ENCODE results near the gene RBM14. TPM values are rescaled to one million over a fixed set of nuclear protein-coding genes. Genes with fewer than 3 reads are reported as not detected.
"Not testable (repeated sequence)": the region's sequence is repeated elsewhere in the genome, so short reads cannot be mapped to it uniquely, and the experiment has no call there.

RBM14 gene
- total RNA-seq, 1 donor from 2014 or later: 89.2 TPM

- peaks cover 24% of the 10 kb centered on the region for H3K4me1 Mint-ChIP-seq (ENCODE audit: low read depth, unreplicated experiment)
- H3K9me3 Mint-ChIP-seq (ENCODE audit: unreplicated experiment): peaks cover 7% of the 10 kb centered on the region
- H3K4me3 Mint-ChIP-seq (ENCODE audit: unreplicated experiment): no peak overlapping the region
- TF ChIP-seq, protein P1, sequence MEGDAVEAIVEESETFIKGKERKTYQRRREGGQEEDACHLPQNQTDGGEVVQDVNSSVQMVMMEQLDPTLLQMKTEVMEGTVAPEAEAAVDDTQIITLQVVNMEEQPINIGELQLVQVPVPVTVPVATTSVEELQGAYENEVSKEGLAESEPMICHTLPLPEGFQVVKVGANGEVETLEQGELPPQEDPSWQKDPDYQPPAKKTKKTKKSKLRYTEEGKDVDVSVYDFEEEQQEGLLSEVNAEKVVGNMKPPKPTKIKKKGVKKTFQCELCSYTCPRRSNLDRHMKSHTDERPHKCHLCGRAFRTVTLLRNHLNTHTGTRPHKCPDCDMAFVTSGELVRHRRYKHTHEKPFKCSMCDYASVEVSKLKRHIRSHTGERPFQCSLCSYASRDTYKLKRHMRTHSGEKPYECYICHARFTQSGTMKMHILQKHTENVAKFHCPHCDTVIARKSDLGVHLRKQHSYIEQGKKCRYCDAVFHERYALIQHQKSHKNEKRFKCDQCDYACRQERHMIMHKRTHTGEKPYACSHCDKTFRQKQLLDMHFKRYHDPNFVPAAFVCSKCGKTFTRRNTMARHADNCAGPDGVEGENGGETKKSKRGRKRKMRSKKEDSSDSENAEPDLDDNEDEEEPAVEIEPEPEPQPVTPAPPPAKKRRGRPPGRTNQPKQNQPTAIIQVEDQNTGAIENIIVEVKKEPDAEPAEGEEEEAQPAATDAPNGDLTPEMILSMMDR (IDR thresholded peaks at IDR 0.05; ENCODE audit: partially characterized antibody, unreplicated experiment): no peak
- H3K27ac Mint-ChIP-seq (ENCODE audit: unreplicated experiment): peak overlapping the region; percentile 68
- H3K27me3 Mint-ChIP-seq (ENCODE audit: unreplicated experiment): peaks cover 11% of the 10 kb centered on the region
- DNase-seq: no peak
- H3K36me3 Mint-ChIP-seq (ENCODE audit: unreplicated experiment): no peaks in the 10 kb centered on the region
These were observed 20.0 kb downstream of the RBM14 start for GRCh38 chr11:66636411-66636810.

GRCh38 chr11:66637557-66638176 lies 21.2 kb downstream of the RBM14 start:
- TF ChIP-seq, protein P1 (IDR thresholded peaks at IDR 0.05; ENCODE audit: partially characterized antibody, unreplicated experiment): no peak
- Mint-ChIP-seq H3K27ac (ENCODE audit: unreplicated experiment) (peak overlapping the region; percentile 100), H3K36me3 (ENCODE audit: unreplicated experiment) (no peaks in the 10 kb centered on the region), H3K27me3 (ENCODE audit: unreplicated experiment) (peaks cover 11% of the 10 kb centered on the region), H3K4me3 (ENCODE audit: unreplicated experiment) (peak overlapping the region; percentile 93), H3K4me1 (ENCODE audit: low read depth, unreplicated experiment) (peaks cover 34% of the 10 kb centered on the region), H3K9me3 (ENCODE audit: unreplicated experiment) (peaks cover 7% of the 10 kb centered on the region)
- no peak for DNase-seq

DNA sequence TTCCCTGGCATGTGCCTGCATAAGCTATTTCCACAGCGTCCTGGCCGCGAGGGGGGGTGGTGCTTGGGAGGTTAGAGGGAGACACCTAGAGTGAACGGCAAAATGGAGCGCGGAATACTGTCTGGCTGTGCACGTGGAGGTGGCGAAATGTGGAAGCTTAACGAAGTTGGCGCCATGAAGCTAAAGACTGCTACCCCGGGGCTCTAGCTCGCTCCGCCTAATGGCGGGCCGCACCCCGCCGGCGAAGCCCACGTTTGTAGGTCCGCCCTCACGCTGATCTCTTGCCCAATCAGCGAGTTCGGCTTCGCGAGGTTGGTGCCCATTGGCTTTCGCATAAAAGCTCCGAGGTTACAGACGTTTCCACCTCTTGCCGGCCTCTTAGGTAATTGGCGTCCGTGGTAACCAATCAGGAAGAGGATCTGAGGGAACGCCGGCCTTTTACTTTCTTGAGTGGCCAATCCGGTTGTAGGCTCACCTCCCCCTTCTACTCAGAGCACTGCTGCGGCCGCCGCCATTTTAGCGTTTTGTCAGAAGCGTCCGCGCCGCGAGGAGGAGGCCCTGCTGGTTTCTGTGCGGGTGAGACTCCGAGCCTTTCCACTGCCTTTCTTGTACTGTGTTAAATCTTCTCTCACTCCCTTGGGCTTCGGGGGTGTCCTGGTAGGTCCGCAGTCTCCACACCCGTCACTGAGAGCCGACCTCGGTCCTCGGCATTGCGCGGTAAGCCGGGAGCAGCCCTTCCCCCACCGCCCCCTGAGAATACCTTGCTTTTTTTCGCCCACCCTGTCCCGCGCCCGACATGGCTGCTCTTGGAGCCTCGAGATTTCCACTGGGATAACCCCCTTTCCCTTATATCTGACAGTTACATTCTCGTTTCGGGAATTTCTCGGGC lies 22.0 kb downstream of the RBM14 start, which contains the start of gene RBM4:
RBM4 (plus strand) TSS at position 527 of the 889 bp plus-strand sequence. CDS start 1,009 bp downstream, outside the sequence.
- DNase-seq: peak; percentile 92
- TF ChIP-seq, protein P1 (IDR thresholded peaks at IDR 0.05; ENCODE audit: partially characterized antibody, unreplicated experiment): no peak
- no peaks in the 10 kb centered on the region for H3K36me3 Mint-ChIP-seq (ENCODE audit: unreplicated experiment)
- peaks cover 16% of the 10 kb centered on the region for H3K27me3 Mint-ChIP-seq (ENCODE audit: unreplicated experiment)
- H3K4me3 Mint-ChIP-seq (ENCODE audit: unreplicated experiment): peak within 1 kb of the TSS; percentile 93
- peaks cover 10% of the 10 kb centered on the region for H3K9me3 Mint-ChIP-seq (ENCODE audit: unreplicated experiment)
- peak within 1 kb of the TSS; percentile 100 for H3K27ac Mint-ChIP-seq (ENCODE audit: unreplicated experiment)
- H3K4me1 Mint-ChIP-seq (ENCODE audit: low read depth, unreplicated experiment): peaks cover 42% of the 10 kb centered on the region

- H3K27ac Mint-ChIP-seq (ENCODE audit: unreplicated experiment): peak overlapping the region; percentile 100
- H3K4me3 Mint-ChIP-seq (ENCODE audit: unreplicated experiment): peak overlapping the region; percentile 93
- peaks cover 10% of the 10 kb centered on the region for H3K9me3 Mint-ChIP-seq (ENCODE audit: unreplicated experiment)
- peaks cover 16% of the 10 kb centered on the region for H3K27me3 Mint-ChIP-seq (ENCODE audit: unreplicated experiment)
- no peak for DNase-seq
- H3K36me3 Mint-ChIP-seq (ENCODE audit: unreplicated experiment): no peaks in the 10 kb centered on the region
- peaks cover 44% of the 10 kb centered on the region for H3K4me1 Mint-ChIP-seq (ENCODE audit: low read depth, unreplicated experiment)
- TF ChIP-seq, protein P1 (IDR thresholded peaks at IDR 0.05; ENCODE audit: partially characterized antibody, unreplicated experiment): peak; percentile 11
These were observed 22.8 kb downstream of the RBM14 start for GRCh38 chr11:66639066-66639813.

DNA sequence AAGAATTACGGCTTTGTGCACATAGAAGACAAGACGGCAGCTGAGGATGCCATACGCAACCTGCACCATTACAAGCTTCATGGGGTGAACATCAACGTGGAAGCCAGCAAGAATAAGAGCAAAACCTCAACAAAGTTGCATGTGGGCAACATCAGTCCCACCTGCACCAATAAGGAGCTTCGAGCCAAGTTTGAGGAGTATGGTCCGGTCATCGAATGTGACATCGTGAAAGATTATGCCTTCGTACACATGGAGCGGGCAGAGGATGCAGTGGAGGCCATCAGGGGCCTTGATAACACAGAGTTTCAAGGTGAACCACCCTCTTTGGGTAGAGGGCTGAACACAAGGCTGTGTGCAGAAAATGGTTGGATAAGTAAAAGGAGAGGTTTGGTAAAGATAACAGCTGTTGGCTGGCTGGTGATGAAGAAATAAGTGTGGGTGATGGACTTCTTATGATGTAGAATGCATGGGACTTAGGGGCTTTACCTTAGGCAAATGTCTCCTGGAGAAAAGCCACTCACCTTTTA lies 23.4 kb downstream of the RBM14 start:
- H3K27me3 Mint-ChIP-seq (ENCODE audit: unreplicated experiment): peaks cover 16% of the 10 kb centered on the region
- H3K4me1 Mint-ChIP-seq (ENCODE audit: low read depth, unreplicated experiment): peaks cover 44% of the 10 kb centered on the region
- not testable (repeated sequence) for H3K9me3 Mint-ChIP-seq (ENCODE audit: unreplicated experiment); H3K27ac Mint-ChIP-seq (ENCODE audit: unreplicated experiment); H3K36me3 Mint-ChIP-seq (ENCODE audit: unreplicated experiment); DNase-seq
- H3K4me3 Mint-ChIP-seq (ENCODE audit: unreplicated experiment): peak overlapping the region; percentile 93
